IMR-90 (cell line): ENCODE measurements around the gene SLC6A12. TPM values are rescaled to one million over a fixed set of nuclear protein-coding genes. Genes with fewer than 3 reads are reported as not detected.

Experiments
- ATAC-seq: fragments of 200-7000 bp; cut with Tn5 transposase; 2 replicates; pipeline ENCODE4 v1.9.1; 2020; ENCODE audit warnings: low read depth, mild to moderate bottlenecking, moderate library complexity
- BruUV-seq: library from RNA; stranded (reverse); fragments of 400-500 nt; replicated peaks from 2 replicates; lab custom pipeline; 2021; lab: Mats Ljungman, UMichigan
- CTCF ChIA-PET: fragments of 300-600 bp; formaldehyde crosslinking; extraction: SDS; loops from one replicate; lab custom pipeline; 2021; ENCODE audit warnings: antibody characterized with exemption; lab: Yijun Ruan, JAX
- POLR2A ChIA-PET: fragments of 300-600 bp; sonication (Branson Sonifier 250); formaldehyde crosslinking; loops from one replicate; lab custom pipeline; 2022; ENCODE audit warnings: antibody characterized with exemption; ENCODE audit not compliant: unreplicated experiment; lab: Charles Lee
- DNase-seq: peaks from one replicate; pipeline ENCODE4 v3.0.0; 2013
- H2AFZ ChIP-seq: replicated peaks from 2 replicates; pipeline ENCODE3; 2013; ENCODE audit warnings: low read length, mild to moderate bottlenecking; ENCODE audit not compliant: poor library complexity
- H2AK5ac ChIP-seq: 2 replicates; pipeline ENCODE4 v1.6.1; 2013; ENCODE audit warnings: low read depth, low read length, inconsistent platforms
- H2AK9ac ChIP-seq: replicated peaks from 2 replicates; pipeline ENCODE3; 2013; ENCODE audit warnings: mild to moderate bottlenecking, low read depth, low read length, moderate library complexity; ENCODE audit not compliant: poor library complexity
- H2BK120ac ChIP-seq: 2 replicates; pipeline ENCODE4 v1.6.1; 2013; ENCODE audit warnings: low read depth, low read length, inconsistent platforms
- H2BK15ac ChIP-seq: 3 replicates; pipeline ENCODE4 v1.6.1; 2013; ENCODE audit warnings: low read depth, low read length, inconsistent platforms
- H2BK20ac ChIP-seq: 2 replicates; pipeline ENCODE4 v1.6.1; 2013; ENCODE audit warnings: low read depth, mild to moderate bottlenecking, inconsistent platforms, low read length, moderate library complexity
- H2BK5ac ChIP-seq: 2 replicates; pipeline ENCODE4 v1.6.1; 2013; ENCODE audit warnings: mild to moderate bottlenecking, low read depth, low read length, inconsistent platforms; ENCODE audit not compliant: poor library complexity, severe bottlenecking
- H3K14ac ChIP-seq: replicated peaks from 2 replicates; pipeline ENCODE4 v1.6.1; 2013; ENCODE audit warnings: low read depth, low read length, inconsistent platforms
- H3K18ac ChIP-seq: 2 replicates; pipeline ENCODE4 v1.6.1; 2013; ENCODE audit warnings: low read depth, low read length, control low read depth
- H3K23ac ChIP-seq: 2 replicates; pipeline ENCODE4 v1.6.1; 2013; ENCODE audit warnings: low read depth, low read length, inconsistent platforms
- H3K27ac ChIP-seq: 2 replicates; pipeline ENCODE4 v1.5.1; 2013; ENCODE audit warnings: mild to moderate bottlenecking, control low read depth, low read length; ENCODE audit not compliant: insufficient read depth
- H3K27me3 ChIP-seq: 2 replicates; pipeline ENCODE4 v1.6.1; 2013; ENCODE audit warnings: low read length; ENCODE audit not compliant: control insufficient read depth, insufficient read depth
- H3K36me3 ChIP-seq: 2 replicates; pipeline ENCODE4 v1.6.1; 2013; ENCODE audit warnings: low read length, mixed read lengths; ENCODE audit not compliant: control insufficient read depth, insufficient read depth
- H3K4ac ChIP-seq: 2 replicates; pipeline ENCODE4 v1.6.1; 2013; ENCODE audit warnings: low read depth, low read length, inconsistent platforms
- H3K4me1 ChIP-seq: 2 replicates; pipeline ENCODE4 v1.6.1; 2013; ENCODE audit warnings: low read length, mixed read lengths; ENCODE audit not compliant: control insufficient read depth, insufficient read depth
- H3K4me2 ChIP-seq: 2 replicates; pipeline ENCODE4 v1.6.1; 2013; ENCODE audit warnings: low read depth, mild to moderate bottlenecking, control low read depth, low read length, moderate library complexity
- H3K4me3 ChIP-seq: 2 replicates; pipeline ENCODE4 v1.5.1; 2013; ENCODE audit warnings: low read depth, mild to moderate bottlenecking, control low read depth, low read length, moderate library complexity; ENCODE audit not compliant: insufficient read depth
- H3K56ac ChIP-seq: 2 replicates; pipeline ENCODE4 v1.6.1; 2013; ENCODE audit warnings: low read length, inconsistent platforms; ENCODE audit not compliant: insufficient read depth; ENCODE audit errors: extremely low read depth
- H3K79me1 ChIP-seq, 2 experiments: 2 replicates each; pipeline ENCODE4 v1.6.1; 2013; ENCODE audit warnings: low read length in 2 of 2, inconsistent platforms in 1 of 2, low read depth in 1 of 2
- H3K9ac ChIP-seq: 2 replicates; pipeline ENCODE4 v1.6.1; 2013; ENCODE audit warnings: low read depth, low read length, control low read depth
- H3K9me1 ChIP-seq: 2 replicates; pipeline ENCODE4 v1.6.1; 2013; ENCODE audit warnings: low read length, inconsistent platforms; ENCODE audit not compliant: insufficient read depth
- H3K9me3 ChIP-seq: 2 replicates; pipeline ENCODE4 v1.6.1; 2013; ENCODE audit warnings: low read length; ENCODE audit not compliant: control insufficient read depth, insufficient read depth
- H4K20me1 ChIP-seq: 2 replicates; pipeline ENCODE4 v1.6.1; 2013; ENCODE audit warnings: low read length, inconsistent platforms; ENCODE audit not compliant: insufficient read depth
- H4K5ac ChIP-seq: 2 replicates; pipeline ENCODE4 v1.6.1; 2013; ENCODE audit warnings: mild to moderate bottlenecking, low read depth, low read length, control low read depth
- H4K8ac ChIP-seq, 2 experiments: 2 replicates each; pipeline ENCODE4 v1.6.1; 2013; ENCODE audit warnings: low read depth in 2 of 2, low read length in 2 of 2, control low read depth in 1 of 2, inconsistent platforms in 1 of 2
- H4K91ac ChIP-seq: 2 replicates; pipeline ENCODE4 v1.6.1; 2013; ENCODE audit warnings: low read depth, low read length, inconsistent platforms; ENCODE audit not compliant: insufficient read depth
- BHLHE40 ChIP-seq: fragments of 150-350 bp; IDR thresholded peaks from 2 replicates; pipeline ENCODE4 v1.6.1; 2016; ENCODE audit warnings: mild to moderate bottlenecking, low read depth, low read length
- CEBPB ChIP-seq: IDR thresholded peaks from 2 replicates; pipeline ENCODE4 v1.6.1; 2012; ENCODE audit warnings: low read depth, low read length, improper control_type of control experiment
- CHD1 ChIP-seq: IDR thresholded peaks from 2 replicates; pipeline ENCODE4 v1.6.1; 2012; ENCODE audit warnings: low read depth, low read length, improper control_type of control experiment
- CTCF ChIP-seq: conservative IDR thresholded peaks from 2 replicates; pipeline ENCODE4 v1.5.1; 2012; ENCODE audit warnings: mild to moderate bottlenecking, low read depth, low read length, improper control_type of control experiment
- ELK1 ChIP-seq: fragments of 150-350 bp; IDR thresholded peaks from 2 replicates; pipeline ENCODE4 v1.6.1; 2016; ENCODE audit warnings: low read depth, mild to moderate bottlenecking, low read length, moderate library complexity, borderline replicate concordance
- MAZ ChIP-seq: IDR thresholded peaks from 2 replicates; pipeline ENCODE4 v1.6.1; 2012; ENCODE audit warnings: low read depth, mild to moderate bottlenecking, low read length, improper control_type of control experiment, moderate library complexity, borderline replicate concordance
- MXI1 ChIP-seq: IDR thresholded peaks from 2 replicates; pipeline ENCODE4 v1.6.1; 2012; ENCODE audit warnings: low read depth, mild to moderate bottlenecking, low read length, moderate library complexity, borderline replicate concordance
- NFE2L2 ChIP-seq: fragments of 150-350 bp; IDR thresholded peaks from 2 replicates; pipeline ENCODE4 v1.6.1; 2016; ENCODE audit warnings: low read depth, mild to moderate bottlenecking, low read length
- POLR2A ChIP-seq: IDR thresholded peaks from 2 replicates; pipeline ENCODE4 v1.6.1; 2012; ENCODE audit warnings: mild to moderate bottlenecking, low read depth, low read length
- RAD21 ChIP-seq: IDR thresholded peaks from 2 replicates; pipeline ENCODE4 v1.6.1; 2012; ENCODE audit warnings: low read length, improper control_type of control experiment
- RCOR1 ChIP-seq: IDR thresholded peaks from 2 replicates; pipeline ENCODE4 v1.6.1; 2012; ENCODE audit warnings: mild to moderate bottlenecking, low read length, improper control_type of control experiment; ENCODE audit not compliant: insufficient replicate concordance
- RFX5 ChIP-seq: IDR thresholded peaks from 2 replicates; pipeline ENCODE4 v1.8.0; 2012; ENCODE audit warnings: low read depth, mild to moderate bottlenecking, low read length, moderate library complexity
- SMC3 ChIP-seq: fragments of 150-350 bp; IDR thresholded peaks from 2 replicates; pipeline ENCODE4 v1.6.1; 2016; ENCODE audit warnings: low read depth, mild to moderate bottlenecking, antibody characterized with exemption, low read length, moderate library complexity
- USF2 ChIP-seq: fragments of 150-350 bp; IDR thresholded peaks from 2 replicates; pipeline ENCODE4 v1.6.1; 2017; ENCODE audit warnings: mild to moderate bottlenecking, antibody characterized with exemption, low read length, low read depth
- WGBS, 2 experiments: methylation state at CpG; one replicate each; pipeline versions ENCODE4 v1.1.5 to v1.1.7; 2013; ENCODE audit warnings: missing lambda C conversion rate in 2 of 2; ENCODE audit not compliant: insufficient read length in 1 of 2; ENCODE audit errors: extremely low coverage in 2 of 2; 5-methylcytosine and 5-hydroxymethylcytosine counted together
- dilution Hi-C: fragments of 300-500 bp; cut with HindIII; formaldehyde crosslinking; loops from one replicate; pipeline ENCODE4 v1.14.3; 2018; ENCODE audit warnings: low sequenced_read_pairs; ENCODE audit not compliant: unreplicated experiment
- in situ Hi-C: fragments of 300-500 bp; cut with MboI; formaldehyde crosslinking; loops from 3 replicates; pipeline ENCODE4 v1.14.3; 2019; ENCODE audit warnings: low sequenced_read_pairs, inconsistent platforms, mixed read lengths
- intact Hi-C: fragments of 100-400 bp; cut with micrococcal nuclease; formaldehyde crosslinking; loops from 2 replicates; pipeline ENCODE4 v1.10.0; 2022
- polyA plus RNA-seq, 3 experiments: library from polyadenylated mRNA; depleted of rRNA; stranded (reverse); fragments of >200 nt; gene quantifications; 2 replicates each; pipeline ENCODE4 v1.2.3, GENCODE V29; 2012; ENCODE audit warnings: low replicate concordance in 1 of 3
- total RNA-seq: library from RNA; depleted of rRNA; stranded (reverse); fragments of >200 nt; gene quantifications from 2 replicates; pipeline ENCODE4 v1.2.3, GENCODE V29; 2012

The SLC6A12 gene
- total and polyA plus RNA-seq, 2 of the 4 experiments (the other 2 are of a cell fraction), result not detected

- dilution Hi-C loops, result no loop called here
- H2BK5ac ChIP-seq, result no peak overlapping the region
- POLR2A ChIA-PET, result no interaction called here
Observed at GRCh38 chr12:241266-241665, 27.3 kb upstream of the SLC6A12 start.

More at GRCh38 chr12:241266-241665, 27.3 kb upstream of the SLC6A12 start:
- Histone ChIP-seq H3K27ac (no peak overlapping the region), H4K91ac (no peak overlapping the region), H4K8ac (no peak overlapping the region), H4K5ac (no peak overlapping the region), H2AFZ (no peak overlapping the region), H3K27me3 (peaks cover 25% of the 10 kb centered on the region), H2AK9ac (no peak overlapping the region), H3K36me3 (no peaks in the 10 kb centered on the region), H2BK20ac (no peak overlapping the region), H3K4me2 (no peak overlapping the region), H3K4me3 (no peak overlapping the region), H3K4me1 (no peaks in the 10 kb centered on the region), H3K18ac (no peak overlapping the region), H3K56ac (no peak overlapping the region), H4K20me1 (no peaks in the 10 kb centered on the region), H3K9me3 (peaks cover 13% of the 10 kb centered on the region), H3K9me1 (no peaks in the 10 kb centered on the region), H2BK120ac (no peak overlapping the region), H3K23ac (no peak overlapping the region), H3K4ac (no peak overlapping the region), H2BK15ac (no peak overlapping the region), H3K9ac (no peak overlapping the region), H3K79me1 (no peaks in the 10 kb centered on the region), H2AK5ac (no peak overlapping the region), H3K14ac (no peak overlapping the region)
- DNase-seq, result no peak
- in situ Hi-C loops, result no loop called here
- no TSS peak for BruUV-seq
- no peak for ATAC-seq
- CTCF ChIA-PET, result no interaction called here
- WGBS, 2 experiments, result no CpG with 5 or more reads among the region's 9 CpGs
- TF ChIP-seq CEBPB (no peak), BHLHE40 (no peak), CHD1 (no peak), RCOR1 (no peak), ELK1 (no peak), CTCF (no peak), RFX5 (no peak), RAD21 (no peak), POLR2A (no peak), SMC3 (no peak), MAZ (no peak), USF2 (no peak), NFE2L2 (no peak), MXI1 (no peak)
- intact Hi-C loops, result no loop called here
